C4-2B (cell line): ENCODE results near the gene RPL12.

Experiments used
- CTCF ChIP-seq: fragments of 450-650 bp; conservative IDR thresholded peaks from 2 replicates; pipeline ENCODE4 v1.5.1; 2017; ENCODE audit warnings: mild to moderate bottlenecking
- ZFX ChIP-seq: fragments of 450-650 bp; IDR thresholded peaks from 2 replicates; pipeline ENCODE4 v1.6.1; 2017

DNA sequence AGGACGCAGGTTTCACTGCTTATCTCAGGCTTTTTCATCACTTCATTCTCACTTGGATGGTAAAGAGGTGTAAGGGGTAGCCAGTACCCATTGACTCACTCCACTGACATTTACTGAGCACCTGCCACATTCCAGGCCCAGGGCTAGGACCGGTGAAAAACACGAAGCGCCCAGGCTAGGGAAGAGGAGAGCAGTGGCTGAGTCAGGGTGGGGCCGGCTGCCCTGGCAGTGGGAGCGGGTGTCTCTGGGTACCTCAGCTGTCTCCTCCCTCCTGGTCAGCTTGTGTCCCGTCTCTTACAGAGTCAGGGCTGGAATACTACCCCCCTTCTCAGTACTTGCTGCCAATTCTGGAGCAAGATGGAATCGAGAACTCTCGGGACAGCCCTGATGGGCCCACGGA lies 22.3 kb upstream of the RPL12 start:
- no peak for TF ChIP-seq CTCF
- TF ChIP-seq ZFX = no peak
